SK-N-SH (cell line): ENCODE data around the gene WTIP. TPM values are rescaled to one million over a fixed set of nuclear protein-coding genes. Genes with fewer than 3 reads are reported as not detected.
"Not testable (repeated sequence)": the region's sequence is repeated elsewhere in the genome, so short reads cannot be mapped to it uniquely, and the experiment has no call there.

Experiments
- CTCF ChIA-PET: fragments of 300-600, 350-600 bp; formaldehyde crosslinking; extraction: SDS; loops from one replicate; lab custom pipeline; 2021; lab: Yijun Ruan, JAX
- POLR2A ChIA-PET: fragments of 350-600 bp; sonication (Branson Sonifier 250); formaldehyde crosslinking; extraction: SDS; loops from one replicate; lab custom pipeline; 2020; ENCODE audit warnings: antibody characterized with exemption, inconsistent platforms; lab: Yijun Ruan, JAX
- DNase-seq: peaks from one replicate; pipeline ENCODE4 v3.0.0; 2012
- H2AFZ ChIP-seq: fragments of 200-600 bp; sonication (generic); 2 replicates; pipeline ENCODE4 v1.8.1; 2016; ENCODE audit warnings: antibody characterized with exemption, mild to moderate bottlenecking, low read depth
- H3F3A ChIP-seq: fragments of 200-600 bp; sonication (generic); replicated peaks from 2 replicates; pipeline ENCODE3; 2016; ENCODE audit warnings: antibody characterized with exemption, mild to moderate bottlenecking; ENCODE audit not compliant: insufficient read depth
- H3K27ac ChIP-seq, 2 experiments: fragments of 200-500 bp in 1 of 2; fragments of 200-600 bp in 1 of 2; sonication (Bioruptor generic) in 1 of 2; sonication (generic), shearing (Covaris generic) in 1 of 2; 2 replicates each; pipeline versions ENCODE4 v1.5.1 to v1.6.1; 2014 to 2016; ENCODE audit warnings: low read depth in 2 of 2, inconsistent platforms in 1 of 2, low read length in 1 of 2, mild to moderate bottlenecking in 1 of 2, mixed read lengths in 1 of 2
- H3K27me3 ChIP-seq: fragments of 200-600 bp; sonication (generic), shearing (Covaris generic); 2 replicates; pipeline ENCODE4 v1.6.1; 2016; ENCODE audit warnings: mixed run types; ENCODE audit not compliant: insufficient read depth
- H3K36me3 ChIP-seq, 2 experiments: fragments of 200-500 bp in 1 of 2; fragments of 200-600 bp in 1 of 2; sonication (Bioruptor generic) in 1 of 2; sonication (generic) in 1 of 2; replicated peaks in 1 of 2; 2 replicates each; pipeline versions ENCODE3 to v1.5.1; 2014 to 2016; ENCODE audit warnings: low read length in 1 of 2, mild to moderate bottlenecking in 1 of 2; ENCODE audit not compliant: insufficient read depth in 2 of 2, control insufficient read depth in 1 of 2
- H3K4me1 ChIP-seq, 2 experiments: fragments of 200-500 bp in 1 of 2; fragments of 200-600 bp in 1 of 2; sonication (Bioruptor generic) in 1 of 2; sonication (generic), shearing (Covaris generic) in 1 of 2; 2 replicates each; pipeline versions ENCODE4 v1.5.1 to v1.6.1; 2014 to 2016; ENCODE audit warnings: low read depth in 1 of 2, low read length in 1 of 2, mixed run types in 1 of 2; ENCODE audit not compliant: insufficient read depth in 2 of 2, control insufficient read depth in 1 of 2
- H3K4me2 ChIP-seq: fragments of 200-600 bp; sonication (generic), shearing (Covaris generic); 2 replicates; pipeline ENCODE4 v1.6.1; 2017; ENCODE audit warnings: mixed run types
- H3K4me3 ChIP-seq, 2 experiments: fragments of 200-500 bp in 1 of 2; fragments of 200-600 bp in 1 of 2; sonication (Bioruptor generic) in 1 of 2; sonication (generic), shearing (Covaris generic) in 1 of 2; 2 replicates each; pipeline versions ENCODE4 v1.5.1 to v1.8.1; 2014 to 2016; ENCODE audit warnings: low read depth in 2 of 2, inconsistent platforms in 1 of 2, low read length in 1 of 2, mild to moderate bottlenecking in 1 of 2, mixed read lengths in 1 of 2, moderate library complexity in 1 of 2
- H3K79me2 ChIP-seq: fragments of 200-600 bp; sonication (generic); 2 replicates; pipeline ENCODE4 v1.8.1; 2017; ENCODE audit warnings: mild to moderate bottlenecking; ENCODE audit not compliant: insufficient read depth
- H3K9ac ChIP-seq: fragments of 200-600 bp; sonication (generic); 2 replicates; pipeline ENCODE4 v1.6.1; 2017; ENCODE audit warnings: mixed run types
- H3K9me2 ChIP-seq: fragments of 200-600 bp; sonication (generic); 2 replicates; pipeline ENCODE4 v1.6.1; 2017; ENCODE audit warnings: mixed run types
- H3K9me3 ChIP-seq: fragments of 200-600 bp; sonication (generic); 2 replicates; pipeline ENCODE4 v1.6.1; 2017; ENCODE audit warnings: mixed run types, mild to moderate bottlenecking, moderate library complexity
- H4K20me1 ChIP-seq: fragments of 200-600 bp; sonication (generic); 2 replicates; pipeline ENCODE4 v1.6.1; 2017; ENCODE audit warnings: mild to moderate bottlenecking, mixed run types; ENCODE audit not compliant: insufficient read depth
- ELF1 ChIP-seq: IDR thresholded peaks from 2 replicates; pipeline ENCODE4 v1.4.0; 2012
- FOSL2 ChIP-seq: IDR thresholded peaks from 2 replicates; pipeline ENCODE4 v1.4.0; 2012; ENCODE audit warnings: low read depth, mild to moderate bottlenecking, moderate library complexity, borderline replicate concordance
- POLR2AphosphoS5 ChIP-seq: IDR thresholded peaks from 2 replicates; pipeline ENCODE4 v1.6.1; 2012; ENCODE audit warnings: low read depth, low read length
- TEAD4 ChIP-seq: IDR thresholded peaks from 2 replicates; pipeline ENCODE4 v1.4.0; 2012; ENCODE audit warnings: mild to moderate bottlenecking, borderline replicate concordance; ENCODE audit not compliant: insufficient read depth
- WGBS: methylation state at CpG from one replicate; pipeline ENCODE4 v1.1.6; 2017; ENCODE audit warnings: low lambda C conversion rate; 5-methylcytosine and 5-hydroxymethylcytosine counted together
- polyA plus RNA-seq, 3 experiments: library from polyadenylated mRNA; depleted of rRNA; stranded (reverse); fragments of >200 nt; gene quantifications; 2 replicates each; pipeline ENCODE4 v1.2.3, GENCODE V29; 2012
- TF ChIP-seq, protein P1 (sequence below): fragments of 200-600 bp; sonication (generic); IDR thresholded peaks from 2 replicates; pipeline ENCODE4 v1.6.1; 2017; ENCODE audit warnings: antibody characterized with exemption, mild to moderate bottlenecking, moderate library complexity
- TF ChIP-seq, protein P2 (sequence below): IDR thresholded peaks from 2 replicates; pipeline ENCODE4 v1.4.0; 2012; ENCODE audit warnings: low read depth

Gene WTIP
- polyA plus RNA-seq, 1 of the 3 experiments (the other 2 are of a cell fraction): 27.7 TPM

GRCh38 chr19:34459614-34460013 lies 21.9 kb upstream of the WTIP start (continued):
- TF ChIP-seq FOSL2: no peak
- TF ChIP-seq, all 33 proteins: peak for 0

- peaks cover 79% of the 10 kb centered on the region for H3K79me2 ChIP-seq
- no peak overlapping the region for H3K4me3 ChIP-seq
- H3K9ac ChIP-seq: no peak overlapping the region
- H3K9me3 ChIP-seq: no peaks in the 10 kb centered on the region
- no peak overlapping the region for H3K4me2 ChIP-seq
- POLR2A ChIA-PET: no interaction called here
- peaks cover 71 to 78% of the 10 kb centered on the region in 2 experiments for H3K36me3 ChIP-seq
- no peaks in the 10 kb centered on the region for H4K20me1 ChIP-seq
- no peaks in the 10 kb centered on the region for H3K9me2 ChIP-seq
- TF ChIP-seq, protein P1, sequence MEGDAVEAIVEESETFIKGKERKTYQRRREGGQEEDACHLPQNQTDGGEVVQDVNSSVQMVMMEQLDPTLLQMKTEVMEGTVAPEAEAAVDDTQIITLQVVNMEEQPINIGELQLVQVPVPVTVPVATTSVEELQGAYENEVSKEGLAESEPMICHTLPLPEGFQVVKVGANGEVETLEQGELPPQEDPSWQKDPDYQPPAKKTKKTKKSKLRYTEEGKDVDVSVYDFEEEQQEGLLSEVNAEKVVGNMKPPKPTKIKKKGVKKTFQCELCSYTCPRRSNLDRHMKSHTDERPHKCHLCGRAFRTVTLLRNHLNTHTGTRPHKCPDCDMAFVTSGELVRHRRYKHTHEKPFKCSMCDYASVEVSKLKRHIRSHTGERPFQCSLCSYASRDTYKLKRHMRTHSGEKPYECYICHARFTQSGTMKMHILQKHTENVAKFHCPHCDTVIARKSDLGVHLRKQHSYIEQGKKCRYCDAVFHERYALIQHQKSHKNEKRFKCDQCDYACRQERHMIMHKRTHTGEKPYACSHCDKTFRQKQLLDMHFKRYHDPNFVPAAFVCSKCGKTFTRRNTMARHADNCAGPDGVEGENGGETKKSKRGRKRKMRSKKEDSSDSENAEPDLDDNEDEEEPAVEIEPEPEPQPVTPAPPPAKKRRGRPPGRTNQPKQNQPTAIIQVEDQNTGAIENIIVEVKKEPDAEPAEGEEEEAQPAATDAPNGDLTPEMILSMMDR: no peak
- TF ChIP-seq POLR2AphosphoS5 (no peak), TEAD4 (no peak), ELF1 (no peak)
- TF ChIP-seq, protein P2, sequence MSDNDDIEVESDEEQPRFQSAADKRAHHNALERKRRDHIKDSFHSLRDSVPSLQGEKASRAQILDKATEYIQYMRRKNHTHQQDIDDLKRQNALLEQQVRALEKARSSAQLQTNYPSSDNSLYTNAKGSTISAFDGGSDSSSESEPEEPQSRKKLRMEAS: no peak
- TF ChIP-seq, all 33 proteins: peak for 0
- WGBS: 89% methylated on average over 5 of the region's 5 CpGs
- H3F3A ChIP-seq: peaks cover 10% of the 10 kb centered on the region
- no peak for DNase-seq
- peaks cover 0 to 2% of the 10 kb centered on the region in 2 experiments; a peak in 1 of 4 replicates for H3K4me1 ChIP-seq
- H3K27me3 ChIP-seq: no peaks in the 10 kb centered on the region
- H2AFZ ChIP-seq: no peak overlapping the region
- no peak overlapping the region for H3K27ac ChIP-seq
- CTCF ChIA-PET: interaction anchor here (2.8 kb wide), 1 partner anchor 11 kb away, joined by 10 read pairs; no protein-coding TSS in a partner anchor
These were observed 20.0 kb upstream of the WTIP start for GRCh38 chr19:34461375-34462100.

- Histone ChIP-seq H3K79me2 (peaks cover 60% of the 10 kb centered on the region), H3K36me3 (peaks cover 71 to 84% of the 10 kb centered on the region in 2 experiments), H3F3A (peaks cover 21% of the 10 kb centered on the region)
- H3K9me3 ChIP-seq, H3K4me2 ChIP-seq, DNase-seq, H3K9me2 ChIP-seq, H3K4me1 ChIP-seq, CTCF ChIA-PET, H3K27me3 ChIP-seq, H3K27ac ChIP-seq, H2AFZ ChIP-seq, H4K20me1 ChIP-seq, H3K4me3 ChIP-seq, H3K9ac ChIP-seq: not testable (repeated sequence)
- POLR2A ChIA-PET: interaction anchor here (0.7 kb wide), 1 partner anchor 9 kb away, joined by 5 read pairs; no protein-coding TSS in a partner anchor
- WGBS: 95% methylated on average over 4 of the region's 4 CpGs
These were observed 16.8 kb upstream of the WTIP start for GRCh38 chr19:34464785-34465184.
